ENCODE measurements around the gene TRIM21.
"Not testable (repeated sequence)": the region's sequence is repeated elsewhere in the genome, so short reads cannot be mapped to it uniquely, and the experiment has no call there.

The TRIM21 gene
- total RNA-seq = 46.2 to 53.9 reads per million in 2 experiments

DNA sequence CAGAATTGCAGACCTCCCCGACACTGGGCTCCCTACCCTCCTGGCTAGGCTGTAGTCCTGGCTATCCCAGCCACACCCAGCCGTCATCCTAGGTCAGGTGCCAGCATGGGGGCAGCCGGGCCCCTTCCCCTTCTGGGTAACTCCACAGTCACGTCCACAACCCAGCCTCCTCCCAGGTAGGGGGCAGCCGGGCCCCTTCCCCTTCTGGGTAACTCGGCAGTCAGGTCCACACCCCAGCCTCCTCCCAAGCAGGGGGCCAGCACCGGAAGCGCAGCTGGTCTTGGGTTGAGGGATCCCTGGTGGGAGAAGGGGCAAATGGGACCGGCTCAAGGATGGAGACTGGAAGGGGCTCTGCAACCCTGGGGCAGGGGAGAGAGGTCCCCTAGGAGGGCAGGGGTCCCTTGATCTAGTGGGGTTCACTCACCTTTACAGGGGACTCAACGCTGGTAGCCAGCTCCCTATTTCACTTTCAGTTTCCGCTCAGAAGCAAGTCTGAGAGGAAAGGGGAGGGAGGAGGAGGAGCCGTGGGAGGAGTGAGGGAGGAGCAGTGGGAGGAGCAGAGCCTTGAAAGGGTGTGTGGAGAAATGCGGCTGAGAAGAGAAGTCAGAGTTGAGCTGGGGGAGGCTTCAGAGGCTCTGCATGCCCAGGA lies at the start of gene TRIM21:
TSS of gene TRIM21 (minus strand) at position 494 of the 649 bp plus-strand sequence. CDS start 3,293 bp downstream, outside the sequence.
- DNase-seq (ENCODE audit: low read depth) = peak; percentile 80

DNA sequence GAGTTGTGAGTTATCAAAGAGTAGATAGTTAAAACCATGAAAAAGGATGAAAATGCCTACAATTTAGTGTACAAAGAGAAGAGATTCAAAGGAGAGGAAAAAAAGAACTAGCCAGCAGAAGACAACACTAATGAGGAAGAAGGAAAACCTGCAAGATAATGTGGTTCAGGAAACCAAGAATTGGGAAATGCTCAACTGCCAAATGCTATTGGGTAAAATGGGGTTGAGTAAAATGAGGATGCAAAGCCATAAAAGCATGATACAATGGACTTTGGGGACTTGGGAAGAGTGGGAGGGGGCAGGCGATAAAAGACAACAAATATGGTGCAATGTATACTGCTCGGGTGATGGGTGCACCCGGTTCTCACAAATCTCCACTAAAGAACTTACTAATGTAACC lies 48.0 kb upstream of the TRIM21 start:
- DNase-seq (ENCODE audit: low read depth) = no peak

DNA sequence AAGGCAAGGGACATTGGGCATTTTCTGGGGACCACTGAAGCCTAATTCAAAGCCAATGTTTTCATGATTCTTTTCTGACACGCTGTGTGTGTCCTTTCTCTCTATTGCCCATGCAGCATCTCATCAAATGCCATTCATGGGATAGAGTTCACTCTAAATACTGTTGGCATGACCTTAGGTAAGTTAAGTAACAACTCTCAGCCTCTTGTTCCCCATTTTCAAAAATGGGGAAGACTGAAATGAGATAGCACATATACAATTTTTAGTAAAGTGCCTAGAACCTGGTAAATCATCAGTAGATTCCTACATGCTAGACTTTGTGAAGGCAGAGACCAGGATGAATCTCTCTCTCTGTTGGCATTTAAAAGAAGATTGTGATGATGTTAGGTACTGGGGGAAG lies 42.9 kb upstream of the TRIM21 start:
- DNase-seq (ENCODE audit: low read depth) = no peak

DNA sequence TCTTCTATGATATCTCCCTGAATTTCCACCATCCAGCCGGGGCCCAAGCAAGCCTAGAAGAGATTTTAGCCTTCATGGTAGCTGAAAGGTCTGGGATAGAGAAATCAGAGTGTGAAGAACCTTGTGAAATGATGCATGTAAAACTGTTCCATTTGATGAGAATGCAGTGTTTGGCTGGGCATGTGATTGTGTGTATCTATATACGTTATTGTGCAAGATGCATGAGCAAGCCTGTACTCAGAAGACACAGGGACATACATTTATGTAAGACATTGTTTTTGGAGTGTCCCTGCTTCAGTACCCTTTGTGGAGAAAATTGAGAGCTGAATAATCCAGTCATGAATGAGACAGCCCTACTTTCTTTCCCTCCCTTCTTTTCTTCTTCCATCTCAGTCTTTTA lies 40.4 kb upstream of the TRIM21 start:
- DNase-seq (ENCODE audit: low read depth) = no peak

DNA sequence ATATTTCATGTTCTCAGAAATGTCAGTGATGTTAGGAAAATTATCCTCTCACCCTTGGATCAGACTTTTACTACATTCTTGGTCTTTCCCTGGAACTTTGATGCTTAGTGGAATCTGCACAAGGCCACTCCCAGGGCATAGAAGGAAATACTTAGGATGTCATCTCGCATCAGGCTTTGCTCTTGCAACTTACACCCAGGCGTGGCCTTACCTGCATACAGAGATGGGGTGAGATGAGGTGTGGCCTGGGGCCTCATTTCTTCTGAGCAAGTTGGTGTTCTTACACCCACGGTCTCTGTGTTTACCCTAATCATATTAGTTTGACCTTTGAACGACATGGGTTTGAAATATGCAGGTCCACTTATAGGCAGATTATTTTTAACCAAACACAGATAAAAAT lies 36.5 kb upstream of the TRIM21 start:
- no peak for DNase-seq (ENCODE audit: low read depth)

DNA sequence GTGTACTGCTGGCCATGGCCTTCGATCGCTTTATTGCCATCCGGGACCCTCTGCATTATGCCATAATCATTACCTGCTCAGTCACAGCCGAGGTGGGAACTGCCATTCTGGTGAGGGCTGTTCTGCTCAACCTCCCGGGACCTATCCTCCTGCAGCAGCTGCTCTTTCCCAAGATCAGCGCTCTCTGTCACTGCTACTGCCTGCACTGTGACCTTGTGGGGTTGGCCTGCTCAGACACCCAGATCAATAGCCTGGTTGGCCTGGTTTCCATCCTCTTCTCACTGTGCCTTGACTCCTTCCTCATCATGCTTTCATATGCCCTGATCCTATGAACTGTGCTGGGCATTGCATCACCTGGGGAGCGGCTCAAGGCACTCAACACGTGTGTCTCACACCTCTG lies 24.9 kb upstream of the TRIM21 start:
- DNase-seq (ENCODE audit: low read depth) = no peak

DNA sequence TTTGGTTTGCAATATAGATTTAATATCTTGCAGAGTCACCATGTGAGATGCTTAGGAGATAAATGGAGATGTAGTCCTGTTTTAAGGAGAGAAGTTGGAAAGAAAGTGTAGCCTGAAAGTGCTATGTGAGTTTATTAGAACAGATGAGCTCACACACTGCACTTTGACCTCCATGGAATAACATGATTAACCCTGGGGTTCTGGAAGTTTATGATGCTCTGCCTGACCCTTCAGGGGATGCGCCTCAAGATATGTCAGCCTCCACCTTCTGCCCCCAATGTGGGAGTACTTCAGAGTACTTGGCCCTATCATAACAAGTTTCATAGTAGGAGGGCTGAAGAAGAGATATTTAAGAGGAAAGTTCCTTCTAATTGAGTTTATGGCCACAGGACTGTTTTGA lies 23.3 kb upstream of the TRIM21 start:
- no peak for DNase-seq (ENCODE audit: low read depth)

DNA sequence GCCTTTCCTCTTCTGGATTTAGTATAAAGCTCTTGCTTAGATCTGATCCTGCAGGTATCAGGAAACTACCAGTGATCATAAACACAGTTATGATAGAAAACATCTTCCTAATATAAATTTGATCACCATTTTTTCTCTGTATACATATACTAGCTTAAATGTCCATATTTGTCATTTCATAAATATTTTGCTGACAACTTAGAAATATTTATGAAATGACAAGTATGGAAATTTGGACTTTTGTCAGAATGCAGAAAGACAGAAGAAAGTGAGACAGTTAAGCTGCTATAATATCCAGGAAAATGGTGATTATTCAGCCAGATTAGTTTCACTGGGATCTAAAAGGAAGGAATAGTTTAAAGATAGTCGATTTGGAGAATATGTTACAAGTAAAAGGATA lies 22.8 kb upstream of the TRIM21 start:
- DNase-seq (ENCODE audit: low read depth) = no peak

DNA sequence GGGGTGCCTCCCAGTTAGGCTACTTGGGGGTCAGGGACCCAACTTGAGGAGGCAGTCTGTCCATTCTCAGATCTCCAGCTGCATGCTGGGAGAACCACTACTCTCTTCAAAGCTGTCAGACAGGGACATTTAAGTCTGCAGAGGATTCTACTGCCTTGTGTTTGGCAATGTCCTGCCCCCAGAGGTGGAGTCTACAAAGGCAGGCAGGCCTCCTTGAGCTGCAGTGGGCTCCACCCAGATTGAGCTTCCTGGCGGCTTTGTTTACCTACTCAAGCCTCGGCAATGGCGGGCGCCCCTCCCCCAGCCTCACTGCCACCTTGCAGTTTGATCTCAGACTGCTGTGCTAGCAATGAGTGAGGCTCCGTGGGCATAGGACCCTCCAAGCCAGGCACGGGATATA lies 12.7 kb upstream of the TRIM21 start:
- DNase-seq (ENCODE audit: low read depth) = not testable (repeated sequence)

DNA sequence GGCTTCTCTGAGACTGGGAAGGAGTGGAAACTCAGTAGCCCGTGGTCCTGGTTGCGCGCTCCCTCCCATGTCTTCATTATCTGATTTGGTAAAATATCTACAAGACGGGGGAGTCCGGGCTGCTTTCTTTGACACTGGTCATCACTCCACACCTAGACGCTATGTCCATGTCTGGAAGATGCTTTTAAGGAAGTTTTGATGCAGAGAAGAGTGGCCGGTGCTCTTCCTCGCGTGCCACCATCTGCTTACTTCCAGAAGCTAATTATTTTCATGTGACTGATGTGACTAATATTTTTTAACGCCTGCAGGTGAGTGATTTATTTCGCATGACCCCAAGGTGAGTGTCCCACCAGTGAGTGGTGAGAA lies 339 bp upstream of the TRIM21 start:
- DNase-seq (ENCODE audit: low read depth) = no peak

DNA sequence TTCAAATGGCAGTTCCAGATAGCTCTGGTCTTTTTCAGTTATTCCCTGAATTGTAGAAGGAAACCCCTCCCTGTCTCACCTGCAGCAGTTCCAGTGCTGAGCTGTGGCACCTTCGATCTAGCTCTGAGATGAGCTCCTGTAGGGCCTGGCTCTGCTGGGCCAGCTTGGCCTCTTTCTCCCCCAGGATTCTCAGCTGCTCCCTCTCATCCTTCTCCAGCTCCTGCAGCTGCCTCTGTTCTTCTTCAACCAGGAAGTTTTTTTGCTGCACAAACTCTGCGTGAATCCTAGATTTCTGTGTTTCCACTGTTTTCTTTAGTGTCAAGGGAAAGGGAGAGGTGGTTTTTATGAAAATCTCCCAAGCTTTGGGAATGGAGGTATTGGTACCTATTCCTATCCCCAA lies 5.3 kb downstream of the TRIM21 start:
- DNase-seq (ENCODE audit: low read depth) = no peak

DNA sequence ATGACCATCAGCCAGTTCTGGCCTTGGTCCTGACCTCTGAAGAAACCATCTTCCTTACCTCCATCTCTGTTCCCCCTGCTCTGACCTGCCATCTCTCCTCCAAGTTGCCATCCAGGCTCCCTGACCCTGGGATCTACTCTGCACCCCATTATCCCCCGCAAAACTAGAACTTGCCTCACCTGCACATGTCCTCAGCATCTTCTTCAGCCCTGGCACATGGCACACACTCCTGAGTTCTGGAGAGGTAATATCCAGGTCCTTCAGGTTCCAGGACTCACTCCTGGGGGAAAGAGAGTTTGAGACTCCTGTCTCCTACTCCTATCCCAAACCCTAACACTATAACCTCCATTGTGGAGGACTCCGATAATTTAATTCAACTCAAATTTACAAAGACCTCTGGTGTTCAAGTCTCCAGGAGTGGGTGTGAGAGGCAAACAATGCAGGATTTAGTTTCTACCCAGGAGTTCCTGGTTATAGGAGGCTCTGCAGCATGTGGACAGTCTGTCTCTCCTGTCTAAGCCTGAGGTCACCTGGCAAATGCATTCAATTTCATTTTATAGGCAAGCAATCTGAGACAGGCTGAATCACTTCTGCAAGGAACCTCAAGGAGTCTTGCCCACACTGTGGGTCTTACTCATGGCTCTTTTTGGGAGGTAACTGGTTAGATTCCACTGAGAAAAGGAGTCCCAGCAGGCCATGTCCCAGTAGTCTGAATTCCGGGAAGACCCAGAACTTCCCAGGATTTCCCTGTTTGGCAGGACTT lies 7.3 kb downstream of the TRIM21 start:
- no peak for DNase-seq (ENCODE audit: low read depth)

DNA sequence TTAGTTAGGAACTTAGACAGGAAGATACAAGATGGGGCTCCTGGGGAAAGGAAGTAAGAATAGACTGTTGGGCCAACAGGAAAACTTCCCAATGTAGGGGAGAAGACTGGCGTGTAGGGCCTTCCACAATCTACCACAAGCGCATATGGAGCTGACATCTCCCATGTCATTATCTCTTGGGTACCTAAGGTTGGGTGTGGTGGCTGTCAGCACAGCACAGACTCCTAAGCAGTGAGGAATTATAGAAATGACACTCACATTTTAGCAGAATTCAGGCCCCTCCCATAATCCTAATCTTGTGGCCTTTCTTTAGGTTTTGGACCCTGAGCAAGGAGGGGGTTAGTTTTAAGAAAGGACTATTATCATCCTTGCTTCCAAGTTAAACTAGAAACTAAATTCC lies 11.6 kb downstream of the TRIM21 start:
- DNase-seq (ENCODE audit: low read depth) = no peak

DNA sequence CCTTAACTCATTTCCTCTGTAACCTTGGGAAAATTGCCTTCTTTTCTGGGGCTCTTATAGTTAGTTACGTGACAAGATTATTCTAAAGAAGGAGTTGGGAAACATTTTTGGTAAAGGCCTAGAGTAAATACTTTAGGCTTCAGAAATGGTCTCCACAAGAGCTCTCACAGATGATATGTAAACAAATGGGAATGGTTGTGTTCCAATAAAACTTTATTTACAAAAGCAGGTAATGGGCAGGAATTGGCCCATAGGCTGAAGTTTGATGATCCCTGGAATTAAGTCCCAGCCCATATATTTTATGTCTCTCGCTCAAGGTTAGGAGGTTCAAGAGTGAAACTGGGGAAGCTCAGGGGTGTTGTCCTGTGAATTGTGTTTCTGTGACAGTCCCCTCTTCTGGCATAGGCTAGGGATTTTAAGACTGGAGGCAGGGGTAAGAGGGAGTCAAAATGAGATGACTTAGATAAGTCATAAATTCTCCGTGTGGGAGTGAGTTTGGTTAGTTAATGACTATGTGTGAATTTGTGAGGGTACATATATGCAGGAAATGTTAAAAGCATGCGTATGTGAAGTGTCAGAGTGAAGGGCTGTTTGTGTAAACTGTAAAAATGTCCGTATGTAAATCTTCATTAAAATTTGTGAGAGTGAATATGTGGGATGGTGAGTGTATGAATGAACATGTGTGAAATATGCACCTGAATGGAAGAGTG lies 17.9 kb downstream of the TRIM21 start:
- no peak for DNase-seq (ENCODE audit: low read depth)

DNA sequence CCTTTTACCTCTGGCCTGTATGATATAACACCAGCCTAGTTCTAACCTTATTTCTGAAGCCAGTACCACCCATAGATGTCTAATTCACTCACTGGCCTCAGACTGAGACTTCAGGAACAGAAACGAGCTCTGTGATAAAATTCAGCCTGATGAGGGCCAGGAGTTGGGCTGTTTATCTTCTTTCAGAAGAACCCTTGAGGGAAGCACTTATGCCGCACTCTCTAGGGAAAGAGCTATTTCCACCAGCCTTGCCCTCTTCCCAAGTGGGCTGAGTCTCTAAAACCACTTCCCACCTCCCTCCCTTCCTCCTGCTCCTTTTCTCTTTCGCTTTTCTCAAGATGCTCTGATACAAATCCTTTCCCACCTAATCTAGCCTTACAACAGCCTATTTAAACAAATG lies 23.3 kb downstream of the TRIM21 start:
- DNase-seq (ENCODE audit: low read depth) = no peak

DNA sequence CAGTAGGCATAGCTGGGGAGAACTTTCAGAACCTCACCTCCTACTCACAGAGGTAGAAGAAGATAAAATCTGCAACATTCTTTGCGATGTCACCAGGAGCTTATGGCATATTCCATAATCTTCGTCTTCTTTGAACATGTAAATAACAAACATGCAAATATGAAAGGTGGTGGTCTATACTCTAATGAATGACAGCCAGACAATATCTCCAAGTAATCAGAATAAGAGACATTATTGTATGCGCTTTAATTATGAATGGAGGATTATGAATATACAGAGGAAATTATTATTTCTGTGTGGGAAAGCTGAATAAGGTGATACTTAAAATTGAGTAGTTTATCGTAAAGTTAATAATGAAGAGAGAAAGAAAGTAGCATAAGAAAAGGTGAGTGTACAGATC lies 25.2 kb downstream of the TRIM21 start, which contains the start of gene OR52B4:
TSS of gene OR52B4 (minus strand) at position 101 of the 400 bp plus-strand sequence. CDS start at position 10, 91 bp downstream.
- DNase-seq (ENCODE audit: low read depth) = no peak

DNA sequence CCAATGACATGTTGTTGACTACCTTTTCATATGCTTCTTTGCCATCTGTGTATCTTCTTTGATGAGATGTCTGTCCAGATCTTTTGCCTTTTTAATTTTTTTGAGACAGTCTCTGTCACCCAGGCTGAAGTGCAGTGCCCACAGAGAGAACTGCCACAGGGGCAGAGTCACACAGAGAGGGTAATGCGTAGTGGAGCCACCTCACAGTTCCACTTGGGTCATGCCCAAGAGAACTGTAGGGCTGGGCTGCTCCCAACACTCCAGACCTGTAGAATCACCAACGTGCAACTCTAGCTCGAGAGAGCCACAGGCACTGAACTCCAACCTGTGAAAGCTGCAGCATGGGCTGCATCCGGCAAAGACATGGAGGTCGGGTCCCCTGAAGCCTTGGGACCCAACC lies 45.4 kb downstream of the TRIM21 start:
- DNase-seq (ENCODE audit: low read depth) = not testable (repeated sequence)

DNA sequence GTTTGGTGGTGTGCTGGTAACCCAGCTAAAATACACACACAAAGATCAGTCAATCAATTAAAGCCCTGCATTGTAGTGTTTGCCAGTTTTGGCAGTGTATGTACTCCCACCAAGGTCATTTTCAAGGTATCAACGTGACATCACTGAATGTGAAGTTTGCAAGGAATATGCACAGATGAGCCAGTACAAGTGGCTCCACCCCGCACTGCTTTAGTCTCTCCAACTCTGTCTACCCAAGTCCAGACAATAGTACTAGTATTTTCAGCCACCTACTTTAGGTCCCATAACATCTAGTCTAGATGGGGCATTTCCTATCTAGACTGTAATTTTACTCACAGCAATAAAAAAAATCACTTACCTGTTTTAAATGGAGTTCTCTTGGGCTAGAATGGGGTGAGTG lies 48.1 kb downstream of the TRIM21 start:
- not testable (repeated sequence) for DNase-seq (ENCODE audit: low read depth)

Data from T follicular helper cell (primary cell).